ENCODE data around the gene OSBPL10.

DNA sequence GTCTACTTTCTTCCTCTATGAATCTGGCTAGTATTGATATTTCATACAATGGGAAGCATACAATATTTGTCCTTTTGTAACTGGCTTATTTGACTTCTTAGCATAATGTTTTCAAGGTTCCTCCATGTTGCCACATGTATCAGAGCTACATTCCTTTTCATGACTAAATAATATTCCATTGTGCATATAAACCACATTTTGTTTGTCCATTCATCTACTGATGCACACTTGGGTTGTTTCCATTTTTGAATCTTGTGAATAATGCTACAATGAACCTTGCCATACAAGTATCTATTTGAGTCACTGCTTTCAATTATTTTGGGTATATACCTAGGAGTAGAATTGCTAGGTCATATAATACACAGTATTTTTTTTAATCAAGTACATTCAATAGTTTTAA is 38.0 kb downstream of the OSBPL10 start:
- TF ChIP-seq, protein P1, sequence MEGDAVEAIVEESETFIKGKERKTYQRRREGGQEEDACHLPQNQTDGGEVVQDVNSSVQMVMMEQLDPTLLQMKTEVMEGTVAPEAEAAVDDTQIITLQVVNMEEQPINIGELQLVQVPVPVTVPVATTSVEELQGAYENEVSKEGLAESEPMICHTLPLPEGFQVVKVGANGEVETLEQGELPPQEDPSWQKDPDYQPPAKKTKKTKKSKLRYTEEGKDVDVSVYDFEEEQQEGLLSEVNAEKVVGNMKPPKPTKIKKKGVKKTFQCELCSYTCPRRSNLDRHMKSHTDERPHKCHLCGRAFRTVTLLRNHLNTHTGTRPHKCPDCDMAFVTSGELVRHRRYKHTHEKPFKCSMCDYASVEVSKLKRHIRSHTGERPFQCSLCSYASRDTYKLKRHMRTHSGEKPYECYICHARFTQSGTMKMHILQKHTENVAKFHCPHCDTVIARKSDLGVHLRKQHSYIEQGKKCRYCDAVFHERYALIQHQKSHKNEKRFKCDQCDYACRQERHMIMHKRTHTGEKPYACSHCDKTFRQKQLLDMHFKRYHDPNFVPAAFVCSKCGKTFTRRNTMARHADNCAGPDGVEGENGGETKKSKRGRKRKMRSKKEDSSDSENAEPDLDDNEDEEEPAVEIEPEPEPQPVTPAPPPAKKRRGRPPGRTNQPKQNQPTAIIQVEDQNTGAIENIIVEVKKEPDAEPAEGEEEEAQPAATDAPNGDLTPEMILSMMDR (IDR thresholded peaks at IDR 0.05), result no peak
- no peak for TF ChIP-seq ZFX (IDR thresholded peaks at IDR 0.05; ENCODE audit: borderline replicate concordance)
